CD4-positive, alpha-beta T cell treated with Interleukin-6 at 100 ng/mL for 8 hours (primary cell): ENCODE data around the gene CALCOCO1.
A peak's percentile ranks its signal among the peaks of the same experiment; 100 is the strongest.
"Not testable (repeated sequence)": the region's sequence is repeated elsewhere in the genome, so short reads cannot be mapped to it uniquely, and the experiment has no call there.

Experiments
- DNase-seq: peaks from one replicate; pipeline ENCODE4 v3.0.0-alpha.2; 2020; ENCODE audit warnings: mixed read lengths, low spot score

The CALCOCO1 gene

DNA sequence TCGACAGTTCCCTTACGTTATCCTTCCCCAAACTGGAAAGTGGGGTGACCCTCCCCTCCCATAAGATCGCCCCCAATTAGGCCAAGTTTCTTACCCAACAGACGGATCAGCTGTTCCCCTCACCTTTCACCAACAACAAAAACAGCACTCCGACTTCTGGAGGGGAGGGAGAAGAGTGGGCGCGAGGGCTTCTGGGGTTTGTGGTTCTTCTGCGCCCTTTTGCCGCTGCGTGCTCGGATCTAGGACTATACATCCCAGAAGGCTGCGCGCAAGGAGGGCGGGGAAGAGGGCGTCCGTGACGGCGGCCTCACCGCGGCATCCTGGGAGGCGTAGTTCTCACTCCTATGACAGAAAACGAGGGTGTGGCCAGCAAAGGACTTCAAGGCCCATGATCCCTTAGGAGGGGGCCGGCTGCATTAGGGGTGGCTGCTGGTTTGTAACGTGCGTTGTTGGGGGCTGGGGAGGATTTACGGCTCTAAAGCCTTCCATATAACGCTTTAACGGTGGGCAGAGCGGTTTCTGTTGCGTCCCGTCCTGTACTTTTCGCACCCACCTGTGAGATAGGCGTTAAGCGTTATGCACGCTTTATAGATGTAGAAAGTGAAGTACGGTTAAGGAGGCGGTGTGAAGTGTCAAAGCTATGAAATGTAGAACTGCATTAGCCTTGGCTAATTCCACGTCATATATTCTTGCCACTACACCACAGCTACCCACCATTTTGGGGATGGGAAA is at the start of gene CALCOCO1:
CALCOCO1 (minus strand) TSS at position 143 of the 732 bp plus-strand sequence. CDS start 2,210 bp downstream, outside the sequence.
- peak; percentile 96 for DNase-seq

GRCh38 chr12:53776872-53777271 is 49.6 kb upstream of the CALCOCO1 start:
- DNase-seq = no peak

- DNase-seq = no peak
Observed at GRCh38 chr12:53775478-53776145, 48.4 kb upstream of the CALCOCO1 start.

DNA sequence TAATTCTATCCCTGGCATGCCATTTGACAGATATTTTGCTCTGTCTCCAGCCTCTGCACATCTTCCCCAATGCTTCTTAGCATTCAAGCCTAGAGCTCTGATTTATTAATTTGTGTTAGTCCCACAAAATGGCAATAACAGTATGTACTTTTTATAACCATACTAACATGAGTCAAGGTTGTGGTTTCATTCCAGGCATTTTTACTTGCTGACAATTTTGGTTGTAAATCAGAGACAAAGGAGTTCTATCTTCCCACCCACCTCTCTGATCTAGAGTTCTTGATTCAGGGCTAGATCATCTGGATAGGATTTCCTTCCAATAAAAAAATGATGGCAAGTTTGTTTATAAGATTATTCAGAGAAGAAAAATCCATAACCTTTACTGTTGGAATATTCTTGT is 43.0 kb upstream of the CALCOCO1 start:
- DNase-seq = no peak

DNA sequence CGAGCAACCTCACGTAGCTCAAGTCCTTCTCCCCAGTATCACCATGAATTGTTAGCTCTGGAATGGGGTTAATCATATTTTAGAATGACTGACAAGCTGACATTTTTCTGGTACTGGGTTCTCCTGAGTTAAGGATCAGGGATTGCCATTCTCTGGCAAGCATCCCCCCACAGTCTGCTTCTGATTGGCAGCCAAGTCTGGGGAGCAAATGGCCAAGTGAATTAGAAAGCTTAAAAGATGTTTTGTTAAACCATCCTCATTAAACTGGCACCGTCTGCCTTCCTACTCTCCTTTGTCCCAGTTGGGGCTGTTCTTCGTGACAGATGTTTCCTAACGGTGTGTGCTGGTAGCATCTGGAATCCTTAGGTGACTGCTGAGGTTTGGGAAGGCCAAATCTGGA is 41.7 kb upstream of the CALCOCO1 start:
- no peak for DNase-seq

DNA sequence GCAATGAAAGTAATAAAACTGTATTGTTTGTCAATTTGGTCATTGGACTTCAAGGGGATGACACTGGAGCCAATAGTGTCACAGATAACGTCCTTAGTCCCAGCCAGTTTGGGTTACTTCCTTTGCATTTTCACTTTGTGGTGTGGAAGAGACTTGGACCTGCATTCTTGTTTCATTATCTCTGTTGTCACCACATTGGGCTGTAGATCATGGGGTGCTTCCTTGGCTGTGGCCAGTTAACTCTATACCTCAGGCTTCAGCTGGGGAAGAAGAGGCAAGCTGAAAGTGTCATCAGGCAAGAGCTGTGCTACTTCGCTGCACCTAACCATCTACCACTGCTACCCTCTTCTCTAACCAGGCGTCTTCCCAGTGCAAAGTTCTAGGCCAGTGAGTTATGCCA is 39.6 kb upstream of the CALCOCO1 start:
- DNase-seq = no peak

DNA sequence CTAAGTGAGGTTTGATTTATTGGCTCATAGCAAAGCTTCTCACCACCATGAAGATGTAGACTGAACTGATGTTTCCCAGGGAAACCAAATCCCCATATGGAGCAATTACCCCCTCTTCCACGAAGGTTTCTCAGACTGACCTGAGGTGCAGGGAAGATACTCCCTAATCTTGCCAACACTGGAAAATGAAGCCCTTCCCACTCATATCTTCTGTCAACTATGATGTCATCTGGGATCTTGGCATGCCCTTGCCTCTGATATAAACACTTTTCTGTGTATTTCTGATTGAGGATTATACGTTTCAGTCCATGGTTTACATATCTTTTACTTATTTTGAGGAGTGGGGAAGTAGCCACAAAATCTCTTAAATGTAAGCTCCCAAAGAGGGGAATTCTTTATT is 38.6 kb upstream of the CALCOCO1 start:
- no peak for DNase-seq

DNA sequence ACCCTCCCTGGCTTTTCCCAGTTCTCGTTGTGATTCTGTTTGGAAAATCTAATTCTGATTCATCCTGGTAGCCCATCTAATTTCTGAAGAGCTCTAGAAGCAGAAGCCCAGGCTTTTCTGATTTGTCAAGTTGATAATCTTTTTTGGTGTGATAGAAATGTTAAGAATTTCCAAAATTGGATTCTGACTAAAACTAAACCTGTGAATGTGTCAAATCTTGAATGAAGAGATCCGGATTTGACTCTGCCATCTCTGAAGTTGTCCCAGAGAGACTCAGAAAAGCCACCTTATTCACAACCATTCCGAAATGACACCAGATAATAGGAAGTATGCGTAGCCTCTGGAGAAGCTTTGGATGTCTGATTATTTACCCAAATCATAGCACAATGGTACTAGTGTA is 37.4 kb upstream of the CALCOCO1 start:
- no peak for DNase-seq

DNA sequence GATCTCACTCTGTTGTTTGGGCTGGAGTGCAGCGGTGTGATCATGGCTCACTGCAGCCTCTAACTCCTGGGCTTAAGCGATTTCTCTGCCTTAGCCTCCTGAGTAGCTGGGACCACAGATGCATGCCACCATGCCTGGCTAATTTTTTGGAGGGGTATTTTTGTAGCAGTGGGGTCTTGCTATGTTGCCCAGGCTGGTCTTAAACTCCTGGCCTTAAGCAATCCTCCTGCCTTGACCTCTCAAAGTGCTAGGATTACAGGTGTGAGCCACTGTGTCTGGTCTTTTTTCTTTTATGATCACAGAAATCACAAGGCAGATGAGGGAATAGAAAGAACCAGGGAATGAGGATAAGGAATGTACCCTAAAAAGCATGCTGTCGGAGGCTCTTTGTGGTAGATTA is 35.5 kb upstream of the CALCOCO1 start:
- DNase-seq = not testable (repeated sequence)

GRCh38 chr12:53761306-53761705 is 34.1 kb upstream of the CALCOCO1 start:
- no peak for DNase-seq

GRCh38 chr12:53759261-53759660 is 32.0 kb upstream of the CALCOCO1 start:
- no peak for DNase-seq

DNA sequence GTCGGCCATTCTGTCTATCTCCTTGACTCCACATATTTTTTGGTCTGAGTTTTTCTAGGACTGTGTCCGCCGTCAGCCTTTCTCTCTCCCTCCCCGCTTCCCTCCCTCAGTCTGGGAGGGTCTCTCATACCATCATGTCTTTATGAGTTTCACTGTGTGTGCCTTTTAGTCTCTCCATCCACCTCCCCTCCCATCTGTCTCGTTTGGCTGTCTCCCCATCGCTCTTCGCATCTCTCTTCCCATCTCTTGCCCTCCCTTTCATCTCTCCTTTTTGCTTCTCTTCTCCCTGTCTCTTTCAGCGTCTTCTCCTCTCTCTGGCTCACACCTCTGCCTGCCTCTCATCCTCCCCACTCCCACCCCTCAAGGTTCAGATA is 31.5 kb upstream of the CALCOCO1 start:
- no peak for DNase-seq

DNA sequence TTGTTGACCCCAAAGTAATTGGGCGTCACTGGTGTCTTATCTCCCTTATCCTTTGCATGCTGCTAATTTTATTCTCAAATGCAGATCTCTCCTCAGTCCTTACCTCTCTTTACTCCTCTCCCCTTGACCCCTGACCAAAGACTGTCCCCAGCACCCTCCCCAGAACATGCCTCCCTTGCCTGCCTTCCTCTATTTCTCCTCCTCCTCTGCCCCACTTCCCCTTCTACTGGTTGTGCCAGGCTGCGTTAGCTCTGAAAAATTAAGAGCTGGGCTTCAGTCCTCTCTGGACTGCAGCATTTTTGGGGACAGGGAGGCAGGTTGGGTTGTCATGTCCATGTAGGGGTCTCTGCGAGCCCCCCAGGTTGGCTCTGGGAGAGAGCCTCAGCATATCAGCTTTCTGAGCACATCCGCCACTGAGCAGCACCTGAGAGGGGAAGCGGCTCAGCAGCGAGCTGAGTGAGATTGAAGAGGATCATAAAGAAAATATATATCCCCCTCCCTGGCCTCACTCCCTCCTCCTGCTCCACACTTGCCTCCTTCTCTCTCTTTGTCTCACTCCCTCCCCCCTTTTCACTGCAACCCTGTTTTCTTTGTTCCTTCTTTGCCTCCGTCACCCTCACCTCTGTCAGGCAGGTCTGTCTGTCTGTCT is 31.0 kb upstream of the CALCOCO1 start:
- no peak for DNase-seq

GRCh38 chr12:53757101-53757770 is 30.0 kb upstream of the CALCOCO1 start:
- DNase-seq = peak; percentile 75

GRCh38 chr12:53756300-53757100 is 29.2 kb upstream of the CALCOCO1 start:
- DNase-seq = no peak

DNA sequence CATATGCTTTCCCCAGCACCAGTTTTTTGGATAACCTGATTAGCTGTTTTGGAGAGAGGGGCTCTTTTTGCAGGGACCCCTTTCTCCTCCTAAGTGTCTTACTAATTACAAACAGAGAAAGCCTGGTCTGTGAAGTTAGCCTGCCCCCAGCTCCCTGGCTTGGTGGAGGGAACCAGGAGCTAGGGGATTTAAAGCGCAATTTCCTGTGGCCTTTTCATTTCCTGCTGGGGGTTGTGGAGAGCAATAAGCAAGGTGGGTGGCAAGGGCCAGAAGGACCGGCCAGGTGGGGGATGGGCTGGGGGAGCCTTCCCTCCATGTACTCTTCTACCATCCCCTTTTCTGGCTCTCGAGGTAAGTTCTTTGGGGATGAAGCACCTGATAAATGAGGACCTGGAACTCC is 28.6 kb upstream of the CALCOCO1 start:
- no peak for DNase-seq

- no peak for DNase-seq
Observed at GRCh38 chr12:53755451-53755891, 28.2 kb upstream of the CALCOCO1 start.

DNA sequence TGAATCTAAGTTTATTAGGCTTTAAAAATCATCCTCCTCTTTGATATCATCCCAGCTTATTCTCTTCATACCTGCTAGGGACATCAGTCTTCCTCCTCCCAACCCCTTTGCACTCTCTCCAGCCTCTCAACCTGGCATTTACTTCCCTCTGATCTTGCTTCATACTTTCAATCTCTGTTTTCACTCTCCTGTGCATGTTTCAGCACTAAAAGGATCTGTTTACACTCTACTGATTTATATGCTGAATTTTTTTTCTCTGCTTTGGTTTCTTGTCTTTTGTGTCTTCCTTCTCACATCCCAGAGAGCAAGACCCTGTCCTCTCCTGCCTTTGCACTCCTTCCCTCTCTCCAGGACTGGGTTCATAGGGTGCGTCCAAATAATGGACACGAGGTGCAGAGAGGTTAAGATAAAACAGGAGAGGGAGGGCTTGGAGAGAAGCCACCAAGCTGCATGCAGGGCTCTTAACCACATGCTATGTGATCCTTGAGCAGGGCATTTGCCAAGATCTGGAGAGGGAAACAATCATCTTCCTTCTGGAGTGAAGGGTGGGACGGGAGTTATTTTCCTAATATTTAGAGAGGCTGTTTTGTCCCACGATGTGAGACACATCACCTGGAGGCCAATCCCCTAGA is 27.5 kb upstream of the CALCOCO1 start:
- no peak for DNase-seq

DNA sequence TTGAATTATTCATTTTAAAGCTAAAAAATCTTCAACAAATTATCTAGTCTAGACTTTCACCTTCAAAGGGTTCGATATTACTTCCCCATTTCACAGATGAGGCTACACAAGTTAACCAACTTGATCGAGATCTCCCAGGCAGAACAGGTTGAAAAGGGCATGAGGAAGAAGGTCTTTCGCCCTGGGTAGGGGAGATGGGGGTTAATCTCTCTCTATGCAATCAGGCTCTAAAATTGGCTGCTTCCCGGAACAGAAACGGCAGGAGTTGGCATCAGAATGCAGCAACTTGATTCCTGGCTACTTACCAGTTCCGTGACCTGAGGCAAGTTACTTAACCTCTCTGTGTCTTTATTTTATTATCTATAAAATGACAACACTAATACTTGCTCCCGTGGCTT is 26.9 kb upstream of the CALCOCO1 start:
- DNase-seq = no peak

GRCh38 chr12:53752621-53753020 is 25.4 kb upstream of the CALCOCO1 start:
- no peak for DNase-seq

- no peak for DNase-seq
Observed at GRCh38 chr12:53752192-53752601, 24.9 kb upstream of the CALCOCO1 start.
